Measurements from ENCODE around the gene ITCH.
"Not testable (repeated sequence)": the region's sequence is repeated elsewhere in the genome, so short reads cannot be mapped to it uniquely, and the experiment has no call there.

The ITCH gene

DNA sequence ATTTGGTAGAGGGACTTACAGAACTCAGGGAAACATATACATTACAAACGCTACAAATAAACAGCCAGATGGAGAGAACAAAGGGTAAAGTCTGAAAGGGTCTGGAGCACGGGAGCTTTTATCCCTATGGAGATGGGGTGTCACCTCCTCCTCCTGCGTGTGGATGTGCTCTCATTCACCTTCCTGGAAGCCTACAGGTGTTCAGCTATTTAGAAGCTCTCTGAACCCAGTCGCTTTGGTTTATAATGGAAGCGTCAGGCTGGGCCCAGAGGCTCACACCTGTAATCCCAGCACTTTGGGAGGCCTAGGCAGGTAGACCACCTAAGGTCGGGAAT lies 17.7 kb upstream of the ITCH start:
- no peak for DNase-seq

GRCh38 chr20:34345839-34346532 lies 17.1 kb upstream of the ITCH start:
- DNase-seq: not testable (repeated sequence)

DNA sequence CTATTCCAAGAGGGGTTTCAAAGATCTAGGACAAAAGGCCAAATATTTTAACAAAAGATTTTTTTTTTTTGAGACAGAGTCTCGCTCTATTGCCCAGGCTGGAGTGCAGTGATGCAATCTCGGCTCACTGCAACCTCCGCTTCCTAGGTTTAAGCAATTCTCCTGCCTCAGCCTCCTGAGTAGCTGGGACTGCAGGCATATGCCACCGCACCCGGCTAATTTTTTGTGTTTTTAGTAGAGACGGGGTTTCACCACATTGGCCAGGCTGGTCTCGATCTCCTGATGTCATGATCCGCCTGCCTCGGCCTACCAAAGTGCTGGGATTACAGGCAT lies 16.6 kb upstream of the ITCH start:
- DNase-seq: not testable (repeated sequence)

GRCh38 chr20:34347571-34347970 lies 15.5 kb upstream of the ITCH start:
- no peak for DNase-seq

GRCh38 chr20:34350095-34350494 lies 13.0 kb upstream of the ITCH start:
- no peak for DNase-seq

GRCh38 chr20:34353467-34353866 lies 9.6 kb upstream of the ITCH start:
- DNase-seq: not testable (repeated sequence)

DNA sequence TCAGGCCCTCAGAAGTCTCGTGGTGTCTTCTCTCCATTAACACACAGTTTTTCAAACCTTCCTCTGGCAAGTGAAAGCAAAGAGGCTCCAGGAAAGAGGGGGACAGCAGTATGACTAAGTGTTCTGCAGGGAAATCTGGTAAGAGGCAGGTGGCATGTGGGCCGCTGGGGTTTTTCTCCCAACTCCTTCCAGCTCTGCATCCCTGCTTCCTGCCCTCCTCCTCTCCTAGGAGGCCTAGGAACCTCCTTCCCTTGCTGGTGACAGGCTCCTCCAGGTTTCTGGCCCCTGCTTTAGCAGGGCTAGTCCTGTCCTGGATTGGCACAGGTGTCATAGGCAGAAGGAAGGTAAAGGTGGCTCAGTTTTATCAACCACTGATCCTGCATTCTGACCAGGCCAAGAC lies 7.6 kb upstream of the ITCH start:
- DNase-seq: no peak

DNA sequence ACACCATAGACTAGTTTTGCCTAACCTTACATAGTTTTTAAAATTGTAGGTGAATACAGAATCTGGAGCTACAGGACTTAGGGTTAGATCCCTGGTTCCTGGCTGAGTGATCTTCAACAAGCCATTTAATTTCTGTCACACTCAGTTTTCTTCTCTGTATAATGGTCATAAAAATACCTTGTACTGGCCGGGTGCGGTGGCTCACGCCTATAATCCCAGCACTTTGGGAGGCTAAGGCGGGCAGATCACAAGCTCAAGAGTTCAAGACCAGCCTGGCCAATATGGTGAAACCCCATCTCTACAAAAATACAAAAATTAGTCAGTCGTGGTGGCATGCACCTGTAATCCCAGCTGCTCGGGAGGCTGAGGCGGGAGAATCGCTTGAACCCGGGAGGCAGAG lies 3.3 kb upstream of the ITCH start:
- DNase-seq: not testable (repeated sequence)

- DNase-seq: no peak
Measured at GRCh38 chr20:34362502-34363061, 491 bp upstream of the ITCH start.

GRCh38 chr20:34363465-34364222 lies 571 bp downstream of the ITCH start:
- no peak for DNase-seq

DNA sequence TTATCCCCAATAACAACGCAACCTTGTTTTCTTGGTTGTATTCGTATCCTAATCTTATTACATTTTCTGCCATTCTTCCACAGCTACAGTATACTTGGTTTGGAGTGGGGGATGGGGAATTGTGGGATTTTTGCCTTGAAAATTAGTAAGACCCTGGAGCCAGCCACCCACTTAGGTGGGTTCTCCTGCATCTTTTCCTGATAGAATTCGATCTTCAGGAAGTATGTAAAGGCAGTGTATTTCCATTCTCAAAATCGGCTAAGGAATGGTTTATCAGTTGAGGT lies 1.1 kb downstream of the ITCH start:
- DNase-seq: no peak

- DNase-seq: no peak
Measured at GRCh38 chr20:34365765-34366213, 2.7 kb downstream of the ITCH start.

- DNase-seq: no peak
Measured at GRCh38 chr20:34367155-34367554, 4.1 kb downstream of the ITCH start.

GRCh38 chr20:34367911-34368310 lies 4.8 kb downstream of the ITCH start:
- DNase-seq: not testable (repeated sequence)

GRCh38 chr20:34368547-34368946 lies 5.5 kb downstream of the ITCH start:
- no peak for DNase-seq

GRCh38 chr20:34369265-34369664 lies 6.2 kb downstream of the ITCH start:
- DNase-seq: no peak

DNA sequence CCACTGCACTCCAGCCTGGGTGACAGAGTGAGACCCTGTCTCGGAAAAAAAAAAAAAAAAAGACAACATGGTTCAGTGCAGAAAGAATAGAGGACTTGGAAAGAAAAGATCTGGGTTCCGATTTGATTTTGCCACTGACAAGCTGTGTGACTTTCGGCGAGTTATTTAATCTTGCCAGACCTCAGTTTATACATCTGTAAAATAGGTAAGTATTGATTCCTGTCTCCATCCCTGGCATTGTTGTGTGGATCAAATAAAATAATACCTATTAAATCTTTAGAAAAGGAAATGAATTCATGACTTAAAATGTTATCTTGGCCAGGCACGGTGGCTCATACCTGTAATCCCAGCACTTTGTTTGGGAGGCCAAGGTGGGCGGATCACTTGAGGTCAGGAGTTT lies 7.0 kb downstream of the ITCH start:
- no peak for DNase-seq

- DNase-seq: no peak
Measured at GRCh38 chr20:34373445-34373844, 10.4 kb downstream of the ITCH start.

DNA sequence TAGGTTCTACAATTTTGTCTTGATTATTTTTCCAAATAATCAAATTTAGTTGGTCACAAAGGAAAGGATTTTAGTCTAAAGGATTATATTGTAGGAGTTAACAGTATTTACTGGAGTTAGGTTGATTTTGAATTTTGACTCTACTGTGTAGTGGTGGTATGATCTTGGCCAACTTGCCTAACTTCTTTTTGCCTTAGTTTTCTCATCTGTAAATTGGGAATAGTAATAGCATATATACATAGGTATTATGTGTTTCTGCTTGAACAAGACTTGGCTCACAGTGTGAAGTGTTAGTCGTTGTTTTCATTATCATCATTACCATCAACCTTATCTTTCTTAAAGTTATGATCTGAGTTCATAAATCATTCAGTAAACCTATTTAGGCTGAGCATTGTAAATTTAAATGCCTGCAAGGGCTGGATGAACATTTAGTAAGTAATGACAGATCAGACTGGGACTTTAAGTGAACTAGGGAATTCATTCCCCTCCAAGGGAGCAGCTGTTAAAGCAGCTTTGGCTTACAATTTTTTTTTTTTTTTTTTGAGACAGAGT lies 11.2 kb downstream of the ITCH start:
- DNase-seq: no peak

- no peak for DNase-seq
Measured at GRCh38 chr20:34375977-34376430, 12.9 kb downstream of the ITCH start.

- no peak for DNase-seq
Measured at GRCh38 chr20:34377072-34377847, 14.2 kb downstream of the ITCH start.

GRCh38 chr20:34382174-34382573 lies 19.1 kb downstream of the ITCH start:
- DNase-seq: no peak

DNA sequence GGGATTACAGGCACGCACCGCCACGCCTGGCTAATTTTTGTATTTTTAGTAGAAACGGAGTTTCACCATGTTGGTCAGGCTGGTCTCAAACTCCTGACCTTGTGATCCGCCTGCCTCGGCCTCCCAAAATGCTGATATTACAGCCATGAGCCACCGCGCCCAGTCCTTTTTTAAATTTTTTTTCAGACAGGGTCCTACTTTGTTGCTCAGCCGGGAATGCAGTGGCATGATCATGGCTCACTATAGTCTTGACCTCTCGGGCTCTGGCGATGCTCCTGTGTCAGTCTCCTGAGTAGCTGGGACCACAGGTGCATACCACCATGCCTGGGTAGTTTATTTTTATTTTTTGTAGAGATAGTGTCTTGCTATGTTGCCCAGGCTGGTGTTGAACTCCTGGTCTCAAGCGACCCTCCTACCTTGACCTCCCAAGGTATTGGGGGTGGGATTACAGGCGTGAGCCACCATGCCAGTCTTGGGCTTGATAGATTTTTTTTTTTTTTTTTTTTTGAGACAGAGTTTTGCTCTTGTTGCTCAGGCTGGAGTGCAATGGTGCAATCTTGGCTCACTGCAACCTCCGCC lies 19.9 kb downstream of the ITCH start:
- not testable (repeated sequence) for DNase-seq
